OCI-LY3 (cell line): ENCODE measurements around the gene SNX25.

Source experiments
- EZH2phosphoT487 ChIP-seq: fragments of 200-600 bp; shearing (Covaris generic); IDR thresholded peaks from 2 replicates; pipeline ENCODE4 v1.6.1; 2018; ENCODE audit warnings: antibody characterized with exemption, mixed run types, low read depth
- TF ChIP-seq, protein P1 (sequence below): fragments of 200-600, 300-600 bp; sonication (generic); IDR thresholded peaks from 2 replicates; pipeline ENCODE4 v1.5.1; 2014; ENCODE audit warnings: antibody characterized with exemption, low read length, low read depth

DNA sequence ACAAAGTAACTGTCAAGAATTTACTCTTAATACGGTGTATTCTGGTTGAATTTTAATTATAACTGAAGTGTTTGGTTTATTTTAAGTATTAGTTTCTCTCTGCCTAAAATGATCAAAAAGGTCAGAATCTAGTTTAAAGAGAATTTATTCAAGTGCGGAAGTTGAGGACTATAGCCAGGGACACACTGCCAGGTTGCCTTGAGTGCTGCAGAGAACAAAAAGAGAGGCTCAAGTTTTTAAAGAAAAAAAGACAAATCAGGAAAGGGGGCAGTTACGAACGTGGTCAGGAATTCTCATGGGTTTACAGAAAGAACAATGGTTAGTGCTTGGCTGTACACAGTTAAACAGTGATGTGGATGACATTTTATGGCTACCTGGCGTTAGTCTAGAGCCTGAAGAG, 81.3 kb downstream of the SNX25 start:
- TF ChIP-seq, protein P1, sequence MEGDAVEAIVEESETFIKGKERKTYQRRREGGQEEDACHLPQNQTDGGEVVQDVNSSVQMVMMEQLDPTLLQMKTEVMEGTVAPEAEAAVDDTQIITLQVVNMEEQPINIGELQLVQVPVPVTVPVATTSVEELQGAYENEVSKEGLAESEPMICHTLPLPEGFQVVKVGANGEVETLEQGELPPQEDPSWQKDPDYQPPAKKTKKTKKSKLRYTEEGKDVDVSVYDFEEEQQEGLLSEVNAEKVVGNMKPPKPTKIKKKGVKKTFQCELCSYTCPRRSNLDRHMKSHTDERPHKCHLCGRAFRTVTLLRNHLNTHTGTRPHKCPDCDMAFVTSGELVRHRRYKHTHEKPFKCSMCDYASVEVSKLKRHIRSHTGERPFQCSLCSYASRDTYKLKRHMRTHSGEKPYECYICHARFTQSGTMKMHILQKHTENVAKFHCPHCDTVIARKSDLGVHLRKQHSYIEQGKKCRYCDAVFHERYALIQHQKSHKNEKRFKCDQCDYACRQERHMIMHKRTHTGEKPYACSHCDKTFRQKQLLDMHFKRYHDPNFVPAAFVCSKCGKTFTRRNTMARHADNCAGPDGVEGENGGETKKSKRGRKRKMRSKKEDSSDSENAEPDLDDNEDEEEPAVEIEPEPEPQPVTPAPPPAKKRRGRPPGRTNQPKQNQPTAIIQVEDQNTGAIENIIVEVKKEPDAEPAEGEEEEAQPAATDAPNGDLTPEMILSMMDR = no peak
- TF ChIP-seq EZH2phosphoT487 = no peak
